BJ (cell line): ENCODE measurements around the gene TMEM132E. TPM values are rescaled to one million over a fixed set of nuclear protein-coding genes. Genes with fewer than 3 reads are reported as not detected.

ENCODE experiments used
- CTCF ChIA-PET: fragments of 350-600 bp; formaldehyde crosslinking; extraction: SDS; loops from one replicate; lab custom pipeline; 2021; ENCODE audit warnings: antibody characterized with exemption, inconsistent platforms; lab: Yijun Ruan, JAX
- POLR2A ChIA-PET: fragments of 300-600 bp; sonication (Branson Sonifier 250); formaldehyde crosslinking; extraction: SDS; loops from one replicate; lab custom pipeline; 2021; ENCODE audit warnings: antibody characterized with exemption; lab: Charles Lee
- DNase-seq: peaks from one replicate; pipeline ENCODE4 v3.0.0-alpha.2; 2011; ENCODE audit warnings: low read depth
- H3K27me3 ChIP-seq: 2 replicates; pipeline ENCODE4 v1.6.0; 2011; ENCODE audit warnings: low read length; ENCODE audit not compliant: control insufficient read depth, insufficient read depth
- H3K36me3 ChIP-seq: 2 replicates; pipeline ENCODE4 v1.5.1; 2011; ENCODE audit warnings: low read length; ENCODE audit not compliant: control insufficient read depth, insufficient read depth
- H3K4me3 ChIP-seq: 2 replicates; pipeline ENCODE4 v1.5.1; 2011; ENCODE audit warnings: low read depth, mild to moderate bottlenecking, control low read depth, low read length
- polyA plus RNA-seq: library from polyadenylated mRNA; depleted of rRNA; stranded (reverse); fragments of >200 nt; gene quantifications from 2 replicates; pipeline ENCODE4 v1.2.3, GENCODE V29; 2011
- TF ChIP-seq, protein P1 (sequence below): IDR thresholded peaks from 2 replicates; pipeline ENCODE4 v1.5.1; 2011; ENCODE audit warnings: low read depth, mild to moderate bottlenecking, control low read depth, inconsistent platforms, low read length, moderate library complexity; ENCODE audit not compliant: insufficient read depth

The TMEM132E gene
- polyA plus RNA-seq, 1 experiment: not detected

DNA sequence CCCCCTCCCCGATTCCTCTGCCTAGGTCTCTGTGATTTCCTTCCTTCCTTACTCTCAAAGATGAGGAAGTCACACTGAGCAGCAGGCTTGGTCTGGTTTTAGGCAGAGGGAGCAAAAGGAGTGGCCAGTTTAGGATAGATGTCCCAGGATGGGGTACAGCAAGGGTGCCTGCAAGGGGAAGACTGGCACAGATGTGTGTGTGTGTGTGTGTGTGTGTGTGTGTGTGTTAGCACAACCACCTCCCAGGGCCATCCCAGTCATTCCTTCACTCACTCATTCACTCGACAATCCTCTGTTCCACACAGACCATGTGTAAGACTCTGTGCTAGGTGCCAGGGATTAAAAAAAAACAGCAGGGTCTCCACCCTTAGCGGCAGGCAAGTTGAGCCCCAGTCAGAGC lies 35.9 kb downstream of the TMEM132E start:
- CTCF ChIA-PET: interaction anchor here (1.5 kb wide), 1 partner anchor 73 kb away, joined by 3 read pairs; no protein-coding TSS in a partner anchor
- H3K4me3 ChIP-seq: no peak overlapping the region
- no peaks in the 10 kb centered on the region; the same call in 1 of the 2 replicates for H3K27me3 ChIP-seq
- TF ChIP-seq, protein P1, sequence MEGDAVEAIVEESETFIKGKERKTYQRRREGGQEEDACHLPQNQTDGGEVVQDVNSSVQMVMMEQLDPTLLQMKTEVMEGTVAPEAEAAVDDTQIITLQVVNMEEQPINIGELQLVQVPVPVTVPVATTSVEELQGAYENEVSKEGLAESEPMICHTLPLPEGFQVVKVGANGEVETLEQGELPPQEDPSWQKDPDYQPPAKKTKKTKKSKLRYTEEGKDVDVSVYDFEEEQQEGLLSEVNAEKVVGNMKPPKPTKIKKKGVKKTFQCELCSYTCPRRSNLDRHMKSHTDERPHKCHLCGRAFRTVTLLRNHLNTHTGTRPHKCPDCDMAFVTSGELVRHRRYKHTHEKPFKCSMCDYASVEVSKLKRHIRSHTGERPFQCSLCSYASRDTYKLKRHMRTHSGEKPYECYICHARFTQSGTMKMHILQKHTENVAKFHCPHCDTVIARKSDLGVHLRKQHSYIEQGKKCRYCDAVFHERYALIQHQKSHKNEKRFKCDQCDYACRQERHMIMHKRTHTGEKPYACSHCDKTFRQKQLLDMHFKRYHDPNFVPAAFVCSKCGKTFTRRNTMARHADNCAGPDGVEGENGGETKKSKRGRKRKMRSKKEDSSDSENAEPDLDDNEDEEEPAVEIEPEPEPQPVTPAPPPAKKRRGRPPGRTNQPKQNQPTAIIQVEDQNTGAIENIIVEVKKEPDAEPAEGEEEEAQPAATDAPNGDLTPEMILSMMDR: no peak
- DNase-seq: no peak
- POLR2A ChIA-PET: no interaction called here
- no peaks in the 10 kb centered on the region for H3K36me3 ChIP-seq

DNA sequence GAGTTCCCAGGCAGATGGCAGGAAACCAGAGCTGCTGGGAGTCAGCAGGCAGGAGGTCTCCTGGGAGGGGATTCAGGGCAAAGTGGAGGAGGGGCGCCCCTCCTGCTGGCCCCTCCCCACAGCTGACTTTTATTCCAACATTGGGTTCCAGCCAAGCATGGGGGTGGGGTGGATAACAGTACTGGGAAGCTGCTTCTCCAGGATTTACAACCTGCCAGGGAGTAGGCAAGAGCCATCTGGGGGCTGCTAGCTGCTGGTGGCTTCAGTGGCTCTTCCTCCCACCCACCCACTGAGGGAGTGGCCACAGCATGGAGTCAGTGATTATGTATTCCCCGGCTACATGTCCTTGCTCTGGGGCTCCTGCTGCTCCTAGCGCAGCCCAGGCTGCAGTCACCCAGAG lies 36.8 kb downstream of the TMEM132E start:
- ChIA-PET POLR2A (no interaction called here), CTCF (interaction anchor here (1.5 kb wide), 1 partner anchor 74 kb away, joined by 3 read pairs; no protein-coding TSS in a partner anchor)
- TF ChIP-seq, protein P1: no peak
- H3K36me3 ChIP-seq: no peaks in the 10 kb centered on the region
- no peak for DNase-seq
- no peaks in the 10 kb centered on the region; the same call in 1 of the 2 replicates for H3K27me3 ChIP-seq
- H3K4me3 ChIP-seq: no peak overlapping the region

DNA sequence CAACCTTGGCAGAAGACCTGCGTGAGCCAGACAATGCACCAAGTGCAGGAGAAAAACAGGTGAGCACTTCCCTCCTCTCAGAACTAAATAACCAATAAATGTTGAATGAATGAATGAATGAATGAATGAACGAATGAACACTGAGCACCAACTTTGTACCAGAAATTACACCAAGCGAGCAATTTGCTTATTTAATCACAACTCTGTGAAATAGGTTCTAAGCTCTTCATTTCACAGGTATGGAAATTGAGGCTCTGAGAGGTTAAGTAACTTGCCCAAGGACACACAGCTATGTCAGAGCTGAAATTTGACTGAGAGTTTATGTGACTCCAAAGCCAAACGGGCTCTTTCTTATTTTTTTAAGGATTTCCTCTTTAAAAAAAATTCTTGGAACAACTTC lies 38.0 kb downstream of the TMEM132E start:
- POLR2A ChIA-PET: no interaction called here
- TF ChIP-seq, protein P1: no peak
- no peak for DNase-seq
- CTCF ChIA-PET: no interaction called here
- no peaks in the 10 kb centered on the region for H3K36me3 ChIP-seq
- no peak overlapping the region for H3K4me3 ChIP-seq
- no peaks in the 10 kb centered on the region; the same call in 1 of the 2 replicates for H3K27me3 ChIP-seq

DNA sequence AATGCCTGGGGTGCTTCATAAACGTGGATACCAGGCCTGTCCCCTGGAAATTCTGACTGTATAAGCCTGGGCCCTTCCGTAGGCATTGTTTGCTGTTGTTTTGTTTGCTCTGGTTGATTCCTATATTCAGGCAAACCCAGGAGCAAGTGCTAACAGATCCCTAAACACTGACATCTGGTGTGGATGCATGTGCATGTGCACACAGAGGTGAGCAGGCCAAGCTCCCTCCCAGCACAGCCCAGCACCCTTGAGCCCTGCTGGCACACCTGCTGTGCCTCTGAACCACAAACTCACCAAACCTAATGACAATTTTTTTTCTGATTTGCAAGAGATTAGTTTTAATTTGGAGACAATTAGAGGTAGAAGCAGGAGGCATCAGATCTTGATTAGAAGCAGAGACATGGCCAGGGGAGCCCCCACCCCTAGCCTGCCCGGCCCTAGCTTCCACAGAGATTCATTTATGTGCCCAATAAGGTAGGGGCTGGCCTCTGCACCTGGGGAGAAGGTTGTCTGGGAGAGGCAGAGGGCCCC lies 40.4 kb downstream of the TMEM132E start:
- no peak for DNase-seq
- CTCF ChIA-PET: no interaction called here

DNA sequence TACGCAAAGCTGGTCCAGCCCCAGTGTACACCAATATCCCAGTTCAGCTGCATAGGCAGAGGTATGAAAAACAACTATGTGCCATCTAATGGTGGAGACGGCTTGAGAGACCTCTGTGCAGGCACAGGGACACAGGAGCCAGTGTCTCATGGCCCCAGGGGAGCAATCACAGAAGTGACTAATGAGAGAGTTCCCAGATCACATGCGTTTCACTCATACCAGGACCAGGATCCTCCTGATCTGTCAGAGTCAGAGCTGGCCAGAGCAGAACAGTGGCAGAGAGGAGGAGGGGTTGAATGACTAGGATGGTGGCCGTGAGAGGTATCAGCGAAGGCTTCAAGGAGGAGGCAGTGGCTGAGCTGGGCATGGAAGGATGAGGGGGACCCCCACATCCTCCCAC lies 41.1 kb downstream of the TMEM132E start:
- ChIA-PET POLR2A (no interaction called here), CTCF (no interaction called here)
- no peak overlapping the region for H3K4me3 ChIP-seq
- no peaks in the 10 kb centered on the region for H3K36me3 ChIP-seq
- DNase-seq: no peak
- TF ChIP-seq, protein P1: no peak
- H3K27me3 ChIP-seq: peaks cover 4% of the 10 kb centered on the region

More for the DNA sequence above, 40.4 kb downstream of the TMEM132E start:
- TF ChIP-seq, protein P1: no peak
- Histone ChIP-seq H3K4me3 (no peak overlapping the region), H3K36me3 (no peaks in the 10 kb centered on the region), H3K27me3 (peaks cover 2% of the 10 kb centered on the region; the same call in 1 of the 2 replicates)
- POLR2A ChIA-PET: no interaction called here
